SU-DHL-6 (cell line): ENCODE results near the gene SLC35A3.

ENCODE experiments used
- H2AFZ ChIP-seq: fragments of 200-600 bp; sonication (generic); 2 replicates; pipeline ENCODE4 v1.6.1; 2014; ENCODE audit warnings: low read depth, mild to moderate bottlenecking, moderate library complexity, mixed read lengths, antibody characterized with exemption, low read length; ENCODE audit not compliant: severe bottlenecking
- H3F3A ChIP-seq: fragments of 200-600 bp; shearing (Covaris generic); 2 replicates; pipeline ENCODE4 v1.6.0; 2016; ENCODE audit warnings: antibody characterized with exemption, mild to moderate bottlenecking; ENCODE audit not compliant: insufficient read depth
- H3K27ac ChIP-seq: fragments of 200-600 bp; sonication (generic); 2 replicates; pipeline ENCODE4 v1.5.1; 2016; ENCODE audit warnings: low read depth, mild to moderate bottlenecking, low read length, moderate library complexity, mixed read lengths
- H3K27me3 ChIP-seq: fragments of 200-600 bp; sonication (generic), shearing (Covaris generic); 2 replicates; pipeline ENCODE4 v1.6.0; 2014; ENCODE audit warnings: mild to moderate bottlenecking, low read length
- H3K36me3 ChIP-seq: fragments of 200-600 bp; sonication (generic); 2 replicates; pipeline ENCODE4 v1.6.1; 2014; ENCODE audit warnings: mild to moderate bottlenecking, low read length, mixed read lengths
- H3K4me2 ChIP-seq: fragments of 300-600, 200-600 bp; shearing (Covaris generic), sonication (generic); 2 replicates; pipeline ENCODE4 v1.6.0; 2014; ENCODE audit warnings: low read length, low read depth, mild to moderate bottlenecking; ENCODE audit not compliant: poor library complexity, severe bottlenecking
- H3K4me3 ChIP-seq: fragments of 200-600 bp; sonication (generic); 2 replicates; pipeline ENCODE4 v1.5.1; 2014; ENCODE audit warnings: antibody characterized with exemption, low read length, mild to moderate bottlenecking, mixed read lengths; ENCODE audit not compliant: insufficient read depth, poor library complexity, severe bottlenecking
- H3K79me2 ChIP-seq: fragments of 200-600 bp; sonication (generic); 2 replicates; pipeline ENCODE4 v1.6.1; 2014; ENCODE audit warnings: mild to moderate bottlenecking, low read length, moderate library complexity; ENCODE audit not compliant: insufficient read depth
- H3K9ac ChIP-seq: fragments of 200-600 bp; sonication (generic); 2 replicates; pipeline ENCODE4 v1.7.0; 2014; ENCODE audit warnings: mild to moderate bottlenecking, low read length
- H3K9me2 ChIP-seq: fragments of 200-600 bp; sonication (generic); replicated peaks from 2 replicates; pipeline ENCODE4 v1.6.1; 2014; ENCODE audit warnings: low read length; ENCODE audit not compliant: insufficient read depth
- H3K9me3 ChIP-seq: fragments of 200-600 bp; sonication (generic); 2 replicates; pipeline ENCODE4 v1.6.1; 2014; ENCODE audit warnings: low read length, mixed read lengths; ENCODE audit not compliant: insufficient read depth
- H4K20me1 ChIP-seq: fragments of 200-600 bp; sonication (generic); 2 replicates; pipeline ENCODE4 v1.6.1; 2014; ENCODE audit warnings: low read depth, mild to moderate bottlenecking, antibody characterized with exemption, low read length, moderate library complexity, mixed read lengths
- CTCF ChIP-seq: fragments of 200-600 bp; sonication (generic); IDR thresholded peaks from one replicate; pipeline ENCODE4 v1.5.1; 2017; ENCODE audit warnings: antibody characterized with exemption, mild to moderate bottlenecking, low read length, moderate library complexity; ENCODE audit not compliant: insufficient read depth, poor library complexity, severe bottlenecking
- EZH2phosphoT487 ChIP-seq: fragments of 200-600 bp; sonication (generic), shearing (Covaris generic); conservative IDR thresholded peaks from 2 replicates; pipeline ENCODE4 v1.6.1; 2018; ENCODE audit warnings: mild to moderate bottlenecking, antibody characterized with exemption, low read length, moderate library complexity, mixed read lengths

The SLC35A3 gene

DNA sequence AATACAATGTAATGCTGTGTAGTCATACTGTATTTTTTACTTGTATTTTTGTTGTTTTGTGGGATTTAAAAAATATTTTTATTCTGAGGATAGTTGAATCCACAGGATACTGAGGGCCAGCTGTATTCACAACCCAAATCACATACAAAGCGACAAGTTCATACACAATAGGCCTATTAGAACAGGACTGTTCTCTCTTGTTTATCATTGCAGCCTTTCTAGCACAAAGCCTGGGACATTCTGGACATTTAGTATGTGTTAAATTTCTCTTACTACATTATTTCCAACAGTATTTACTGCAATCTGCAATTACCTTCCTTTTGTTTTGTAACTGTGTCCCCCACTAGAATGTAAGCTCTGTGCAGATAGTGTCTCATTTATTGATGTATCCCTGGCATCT, 65.4 kb downstream of the SLC35A3 start:
- H3K4me3 ChIP-seq = no peak overlapping the region
- no peaks in the 10 kb centered on the region for H4K20me1 ChIP-seq
- no peak overlapping the region for H2AFZ ChIP-seq
- TF ChIP-seq EZH2phosphoT487 = no peak
- no peak for TF ChIP-seq CTCF
- H3K27ac ChIP-seq = 0 out of 2 replicates have a peak overlapping the region, but pooled peaks have one; percentile 5
- H3K27me3 ChIP-seq = no peaks in the 10 kb centered on the region
- H3K9me2 ChIP-seq = no peaks in the 10 kb centered on the region
- H3F3A ChIP-seq = peaks cover 31% of the 10 kb centered on the region; the same call in 1 of the 2 replicates
- H3K9me3 ChIP-seq = no peaks in the 10 kb centered on the region
- H3K36me3 ChIP-seq = no peaks in the 10 kb centered on the region
- H3K4me2 ChIP-seq = peak overlapping the region; percentile 90
- peaks cover 52% of the 10 kb centered on the region for H3K79me2 ChIP-seq
- H3K9ac ChIP-seq = no peak overlapping the region

- Histone ChIP-seq H3K4me3 (peak overlapping the region; percentile 95), H3K27ac (peak overlapping the region; percentile 84), H3K9ac (peak overlapping the region; percentile 84), H2AFZ (peak overlapping the region; percentile 49), H3F3A (peaks cover 21% of the 10 kb centered on the region; the same call in 1 of the 2 replicates), H3K9me3 (no peaks in the 10 kb centered on the region), H3K36me3 (no peaks in the 10 kb centered on the region), H3K4me2 (peak overlapping the region; percentile 90), H3K27me3 (no peaks in the 10 kb centered on the region), H3K79me2 (peaks cover 70% of the 10 kb centered on the region), H4K20me1 (peaks cover 5% of the 10 kb centered on the region; the same call in 1 of the 2 replicates), H3K9me2 (no peaks in the 10 kb centered on the region)
- no peak for TF ChIP-seq EZH2phosphoT487
- TF ChIP-seq CTCF = no peak
These were observed 67.2 kb downstream of the SLC35A3 start for GRCh38 chr1:100036718-100037655.

GRCh38 chr1:100037656-100037926, 67.8 kb downstream of the SLC35A3 start:
- Histone ChIP-seq H3F3A (peaks cover 25% of the 10 kb centered on the region; the same call in 1 of the 2 replicates), H3K4me2 (peak overlapping the region; percentile 90), H3K36me3 (no peaks in the 10 kb centered on the region), H3K79me2 (peaks cover 76% of the 10 kb centered on the region), H3K27ac (peak overlapping the region; percentile 84), H2AFZ (peak overlapping the region; percentile 49), H3K27me3 (no peaks in the 10 kb centered on the region), H3K9me3 (no peaks in the 10 kb centered on the region), H3K9me2 (no peaks in the 10 kb centered on the region), H3K9ac (peak overlapping the region; percentile 84), H3K4me3 (peak overlapping the region; percentile 95), H4K20me1 (peaks cover 5% of the 10 kb centered on the region; the same call in 1 of the 2 replicates)
- TF ChIP-seq EZH2phosphoT487 (no peak), CTCF (no peak)
